T-helper 2 cell (primary cell): Measurements from ENCODE around the gene PARP16.
"Not testable (repeated sequence)": the region's sequence is repeated elsewhere in the genome, so short reads cannot be mapped to it uniquely, and the experiment has no call there.

Source experiments
- DNase-seq, 5 experiments: peaks; one replicate each; pipeline versions ENCODE4 v3.0.0 to v3.0.0-alpha.2; 2012 to 2022

PARP16 gene

GRCh38 chr15:65232520-65232919 lies 54.2 kb downstream of the PARP16 start:
- DNase-seq: no peak

- peak in 1 of 5 experiments; percentile 26 for DNase-seq
Observed at GRCh38 chr15:65231306-65231705, 55.4 kb downstream of the PARP16 start.

DNA sequence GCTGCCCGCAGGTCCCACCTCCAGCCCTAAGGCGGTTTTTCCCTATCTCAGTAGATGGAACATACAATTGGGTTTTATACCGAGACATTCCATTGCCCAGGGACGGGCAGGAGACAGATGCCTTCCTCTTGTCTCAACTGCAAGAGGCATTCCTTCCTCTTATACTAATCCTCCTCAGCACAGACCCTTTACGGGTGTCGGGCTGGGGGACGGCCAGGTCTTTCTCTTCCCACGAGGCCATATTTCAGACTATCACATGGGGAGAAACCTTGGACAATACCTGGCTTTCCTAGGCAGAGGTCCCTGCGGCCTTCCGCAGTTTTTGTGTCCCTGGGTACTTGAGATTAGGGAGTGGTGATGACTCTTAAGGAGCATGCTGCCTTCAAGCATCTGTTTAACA lies 59.8 kb downstream of the PARP16 start:
- not testable (repeated sequence) for DNase-seq

GRCh38 chr15:65226221-65226620 lies 60.5 kb downstream of the PARP16 start:
- no peak for DNase-seq

DNA sequence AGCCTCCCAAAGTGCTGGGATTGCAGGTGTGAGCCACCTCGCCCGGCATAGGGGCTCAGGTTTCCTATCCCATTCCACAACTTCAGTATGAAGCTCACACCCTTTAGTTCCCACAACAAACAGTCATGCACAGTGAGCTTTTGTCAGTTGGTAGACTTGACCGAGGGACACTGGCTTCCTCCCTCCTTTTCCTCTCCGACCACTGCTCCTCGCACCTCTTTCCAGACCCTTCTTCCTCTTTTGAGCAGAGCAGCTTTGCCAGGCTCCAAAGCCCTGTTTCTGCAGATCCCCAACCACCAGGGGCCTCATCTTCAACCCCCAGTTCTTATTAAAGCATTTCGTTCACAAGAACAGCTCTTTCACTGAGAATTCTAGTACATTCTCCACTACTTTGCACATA lies 62.7 kb downstream of the PARP16 start:
- DNase-seq: no peak

DNA sequence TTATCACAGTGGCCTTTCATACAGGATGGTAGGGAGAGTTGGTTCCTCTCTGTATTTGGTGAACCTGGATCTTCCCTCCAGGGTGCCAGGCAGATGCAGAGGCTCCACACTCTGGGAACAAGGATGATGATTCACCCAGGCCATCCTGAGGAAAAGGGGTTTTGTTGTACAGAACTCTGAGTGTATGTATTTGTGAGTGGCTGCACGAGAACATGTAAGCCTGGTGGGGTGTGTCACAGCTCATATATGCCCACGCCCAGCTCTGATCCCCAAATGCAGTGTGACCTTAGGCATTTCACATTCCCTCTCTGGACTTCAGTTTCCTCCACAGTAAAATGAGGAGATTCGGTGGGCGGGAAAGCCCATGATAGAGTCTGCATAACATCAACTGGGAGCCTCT lies 63.8 kb downstream of the PARP16 start:
- no peak for DNase-seq

DNA sequence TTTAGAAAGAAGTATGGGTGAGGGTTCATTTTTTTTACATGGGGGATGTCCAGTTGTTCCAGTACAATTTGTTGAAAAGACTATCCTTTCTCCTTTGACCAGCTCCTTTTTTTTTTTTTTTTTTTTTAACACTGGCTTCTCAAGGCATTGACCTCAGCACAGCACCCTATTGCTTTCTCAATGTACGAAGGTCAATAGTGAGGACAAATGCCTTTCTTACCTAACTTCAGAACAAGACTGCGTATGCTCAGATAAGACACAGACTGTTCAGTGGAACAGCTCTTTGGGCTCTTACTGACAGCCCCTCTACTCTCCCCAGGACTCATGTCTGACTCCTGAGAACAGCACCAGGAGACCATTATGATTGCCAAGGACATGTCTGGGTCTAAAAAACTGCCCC lies 65.0 kb downstream of the PARP16 start:
- no peak for DNase-seq

GRCh38 chr15:65219137-65219536 lies 67.5 kb downstream of the PARP16 start:
- peak in 1 of 5 experiments; percentile 51 for DNase-seq

GRCh38 chr15:65217526-65218482 lies 68.9 kb downstream of the PARP16 start:
- peak in 1 of 5 experiments; percentile 45 for DNase-seq

- DNase-seq: no peak
Observed at GRCh38 chr15:65215496-65215895, 71.2 kb downstream of the PARP16 start.

DNA sequence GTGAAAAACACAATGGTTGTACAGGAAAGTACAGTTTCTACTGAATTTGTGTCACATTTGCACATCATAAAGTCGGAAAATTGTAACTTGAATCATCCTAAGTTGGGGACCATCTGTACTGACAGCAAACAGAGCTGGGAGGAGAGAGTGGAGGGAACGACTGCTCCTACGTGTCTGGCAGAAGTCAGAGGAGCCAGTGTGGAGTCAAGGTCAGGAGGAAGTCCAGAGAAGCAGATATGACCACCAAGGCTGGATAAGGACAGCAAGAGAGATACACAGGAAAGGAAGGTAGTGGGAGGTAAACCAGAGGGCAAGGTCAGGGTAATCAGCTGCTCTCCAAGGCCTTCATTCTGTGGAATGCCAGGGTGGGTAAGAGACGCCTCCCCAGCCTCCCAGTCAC lies 72.7 kb downstream of the PARP16 start:
- DNase-seq: no peak

DNA sequence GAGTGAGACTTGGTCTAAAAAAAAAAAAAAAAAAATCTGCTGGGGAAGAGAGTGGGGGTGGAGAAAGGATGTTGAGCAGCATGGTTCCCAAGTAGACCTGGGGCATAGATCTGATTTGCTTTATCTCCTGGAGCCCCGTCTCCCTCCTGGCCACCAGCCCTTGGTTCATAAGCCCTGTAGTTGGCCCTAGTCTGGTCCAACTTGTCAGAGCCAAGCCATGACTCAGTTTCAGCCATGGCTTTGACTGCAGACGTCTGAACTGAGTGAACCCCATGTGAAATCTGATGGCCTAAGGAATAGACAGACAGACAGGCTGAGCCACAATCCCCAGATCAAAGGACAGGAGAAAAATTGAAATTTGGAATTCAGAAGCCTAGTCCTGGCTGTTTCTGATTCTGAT lies 73.4 kb downstream of the PARP16 start:
- no peak for DNase-seq

GRCh38 chr15:65212097-65212496 lies 74.6 kb downstream of the PARP16 start:
- peak in 2 of 5 experiments; percentile 9 to 66 for DNase-seq

DNA sequence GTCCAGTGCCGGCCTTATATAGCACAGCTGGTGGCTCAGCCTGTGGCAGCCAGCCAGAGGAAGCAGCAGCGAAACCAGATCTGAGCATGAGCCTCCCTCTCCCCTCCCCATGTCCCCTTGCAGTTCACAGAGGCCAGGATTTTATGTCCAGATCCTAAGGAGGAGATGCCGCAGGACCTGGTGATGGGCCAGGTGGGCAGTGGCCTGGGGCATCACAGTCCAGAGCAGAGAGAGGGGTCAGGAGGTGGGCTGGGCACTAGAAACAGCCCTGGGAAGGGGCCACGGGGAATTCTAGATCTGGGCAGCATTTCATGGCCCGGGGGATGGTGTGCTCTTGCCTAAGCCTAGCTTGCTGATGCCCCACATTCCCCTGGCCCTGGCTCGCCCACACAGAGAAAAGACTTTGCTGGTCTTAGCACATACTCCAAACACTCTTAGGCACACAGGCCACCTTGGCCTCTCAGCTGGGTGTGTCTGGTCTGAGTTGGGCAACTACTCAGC lies 75.2 kb downstream of the PARP16 start:
- no peak for DNase-seq

DNA sequence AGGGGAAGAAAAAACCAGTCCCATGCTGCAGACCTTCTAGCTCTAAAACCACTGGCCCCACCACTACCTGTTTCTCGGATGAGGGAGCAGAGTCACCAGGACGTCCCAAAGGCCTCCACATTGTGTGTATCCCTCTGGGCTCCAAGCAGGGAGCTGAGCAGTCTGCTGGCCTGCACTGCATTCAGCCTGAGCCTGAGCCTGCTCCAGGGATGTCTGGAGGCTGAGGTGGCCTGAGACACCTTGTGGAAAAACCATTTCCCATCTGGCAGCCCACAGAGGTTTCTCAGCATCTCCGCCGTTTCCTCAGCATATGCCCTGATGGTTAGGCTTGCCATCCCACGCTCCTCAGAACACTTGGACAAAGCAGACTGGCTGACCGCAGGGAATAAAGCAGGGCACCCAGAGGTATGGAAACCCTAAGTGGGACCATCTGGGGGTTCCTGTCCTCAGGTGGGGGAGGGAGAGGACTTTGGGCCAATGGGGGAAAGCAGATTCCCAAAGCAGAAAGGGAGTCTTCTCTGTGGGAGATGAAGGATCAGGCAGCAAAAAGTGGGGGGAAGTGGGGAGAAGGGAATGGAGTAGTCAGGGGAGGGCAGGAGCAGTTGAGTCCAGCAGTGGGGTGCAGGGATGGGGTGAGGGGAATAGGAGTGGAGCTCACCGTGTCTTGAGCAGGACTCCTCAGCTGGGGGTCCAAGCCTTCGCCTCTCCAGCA lies 75.8 kb downstream of the PARP16 start, which contains the start of gene CILP:
Gene CILP, minus strand, starts transcription at position 704 of the 712 bp plus-strand sequence. CDS start 1,718 bp downstream, outside the sequence.
- DNase-seq: no peak

DNA sequence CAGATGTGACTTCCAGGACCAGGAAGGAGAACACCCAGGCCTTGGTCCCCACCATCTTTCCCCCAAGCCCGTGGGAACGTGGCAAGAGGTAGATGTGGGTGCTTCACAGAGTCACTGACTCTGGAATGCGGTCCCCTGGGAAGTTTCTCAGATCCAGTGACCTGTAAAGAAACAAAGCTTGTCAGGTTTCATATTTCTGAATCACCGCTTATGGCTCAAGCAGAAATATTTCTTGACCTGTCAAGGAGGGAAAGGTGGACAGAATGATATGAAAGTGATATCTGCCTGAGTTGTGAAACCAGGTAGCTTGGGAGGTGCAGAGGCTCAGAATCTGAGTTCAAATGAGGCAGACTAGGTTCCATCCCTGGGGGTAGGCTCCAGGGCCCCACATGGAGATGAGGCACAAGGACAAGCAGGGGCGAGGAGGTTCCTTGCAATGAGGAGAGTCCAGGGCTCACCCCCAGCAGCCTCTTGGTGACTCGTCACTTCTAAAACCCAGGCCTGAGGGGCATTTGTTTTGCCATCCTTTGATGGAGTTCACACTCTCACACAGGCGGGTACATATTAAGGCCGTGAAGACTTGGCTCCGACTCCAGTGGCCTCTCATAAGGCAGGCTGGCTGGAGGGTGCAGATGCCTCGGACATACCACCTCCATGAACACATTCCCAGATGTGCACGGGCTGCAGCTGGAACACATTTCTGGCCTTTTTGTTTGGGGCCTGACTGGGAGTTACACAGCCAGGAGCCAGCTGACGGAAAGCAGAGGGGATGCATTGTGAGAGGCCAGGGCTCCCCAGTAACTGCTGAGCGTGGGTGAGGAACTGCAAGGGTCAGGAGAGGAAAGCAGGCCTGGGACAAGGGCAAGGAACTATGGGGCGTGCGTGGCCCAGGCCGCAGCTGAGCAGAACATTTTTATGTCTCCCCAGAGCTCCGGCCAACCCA lies 76.7 kb downstream of the PARP16 start:
- no peak for DNase-seq

GRCh38 chr15:65208647-65209046 lies 78.0 kb downstream of the PARP16 start:
- DNase-seq: no peak
